Measurements from ENCODE around the gene CFD.

CFD gene

GRCh38 chr19:903266-903797 is 43.9 kb downstream of the CFD start:
- DNase-seq (ENCODE audit: low read depth in 2 of 3, low spot score in 2 of 3) = no peak

DNA sequence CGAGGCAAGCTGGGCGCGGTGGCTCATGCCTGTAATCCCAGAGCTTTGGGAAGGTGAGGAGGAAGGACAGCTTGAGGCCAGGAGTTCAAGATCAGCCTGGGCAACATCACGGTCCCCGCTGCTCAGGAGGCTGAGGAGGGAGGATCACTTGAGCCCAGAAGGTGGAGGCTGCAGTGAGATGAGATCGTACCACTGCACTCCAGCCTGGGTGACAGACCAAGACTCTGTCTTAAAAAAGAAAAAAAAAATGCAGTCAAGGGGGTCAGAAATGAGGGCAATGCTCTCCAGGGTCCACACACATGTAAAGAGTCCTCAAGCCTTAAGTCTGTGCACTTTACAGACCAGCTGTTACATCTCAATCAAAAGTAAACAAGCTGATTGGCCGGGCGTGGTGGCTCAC is 45.1 kb downstream of the CFD start:
- no peak for DNase-seq (ENCODE audit: low read depth in 2 of 3, low spot score in 2 of 3)

GRCh38 chr19:906480-906879 is 47.0 kb downstream of the CFD start:
- DNase-seq (ENCODE audit: low read depth in 2 of 3, low spot score in 2 of 3) = no peak

DNA sequence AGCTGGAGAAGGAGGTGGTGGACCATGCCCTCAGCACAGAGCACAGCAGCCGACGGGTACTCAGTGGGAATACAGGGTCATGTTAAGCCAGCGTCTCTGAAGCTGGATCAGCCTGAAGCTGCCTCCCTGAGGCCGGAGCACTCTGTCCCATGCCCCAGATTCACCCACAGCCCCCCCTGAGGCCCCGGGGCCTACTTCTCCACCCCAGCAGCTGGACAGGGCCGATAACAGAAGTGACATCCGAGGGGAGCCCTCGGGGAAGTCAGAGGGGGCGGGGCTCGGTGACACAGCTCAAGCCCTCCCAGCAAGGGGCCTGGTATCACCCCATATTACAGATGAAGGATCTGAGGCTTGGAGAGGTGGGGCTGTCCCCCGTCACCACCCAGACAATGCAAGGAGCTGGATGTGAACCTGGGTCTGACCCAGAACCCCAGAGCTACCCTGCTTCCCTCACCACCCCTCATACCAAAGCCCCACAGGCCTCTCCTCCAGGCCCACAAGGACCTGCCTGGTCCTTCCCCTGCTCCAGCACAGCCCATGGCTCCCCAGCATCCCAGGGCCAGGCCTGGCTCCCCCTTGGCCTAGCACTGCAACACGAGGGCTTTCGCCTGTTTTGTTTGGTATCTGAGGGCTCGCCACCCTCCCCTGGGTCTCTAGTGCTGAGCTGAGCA is 47.9 kb downstream of the CFD start:
- no peak for DNase-seq (ENCODE audit: low read depth in 2 of 3, low spot score in 2 of 3)

- DNase-seq (ENCODE audit: low read depth in 2 of 3, low spot score in 2 of 3) = no peak
These were observed 52.0 kb downstream of the CFD start for GRCh38 chr19:911197-912033.

- no peak for DNase-seq (ENCODE audit: low read depth in 2 of 3, low spot score in 2 of 3)
These were observed 53.0 kb downstream of the CFD start for GRCh38 chr19:912181-913079.

Measured in activated CD8-positive, alpha-beta memory T cell treated with anti-CD3 and anti-CD28 coated beads for 48 hours (primary cell).